ENCODE results near the gene R3HCC1L.

Gene R3HCC1L

GRCh38 chr10:98097616-98098015 is 36.8 kb upstream of the R3HCC1L start:
- no peak for ATAC-seq
- TF ChIP-seq SNAI2 (CRISPR knock-in tag; IDR thresholded peaks at IDR 0.05) (no peak), GLIS3 (CRISPR knock-in tag; IDR thresholded peaks at IDR 0.05) (no peak), RARB (CRISPR knock-in tag; IDR thresholded peaks at IDR 0.05) (no peak), BACH2 (CRISPR knock-in tag; IDR thresholded peaks at IDR 0.05; ENCODE audit: borderline replicate concordance) (no peak), ARNTL (CRISPR knock-in tag; IDR thresholded peaks at IDR 0.05; ENCODE audit: borderline replicate concordance, low read depth) (no peak), ZNF70 (CRISPR knock-in tag; IDR thresholded peaks at IDR 0.05) (no peak), OSR1 (CRISPR knock-in tag; IDR thresholded peaks at IDR 0.05) (no peak), CSDC2 (CRISPR knock-in tag; IDR thresholded peaks at IDR 0.05) (no peak), CSRNP3 (CRISPR knock-in tag; IDR thresholded peaks at IDR 0.05) (no peak), ZFP3 (CRISPR knock-in tag; IDR thresholded peaks at IDR 0.05) (no peak), TSHZ2 (CRISPR knock-in tag; IDR thresholded peaks at IDR 0.05) (no peak), ISL1 (CRISPR knock-in tag; IDR thresholded peaks at IDR 0.05) (no peak), ESRRG (CRISPR knock-in tag; IDR thresholded peaks at IDR 0.05) (no peak), POU6F1 (CRISPR knock-in tag; IDR thresholded peaks at IDR 0.05; ENCODE audit: borderline replicate concordance, low read depth) (no peak)
- TF ChIP-seq, protein P1, sequence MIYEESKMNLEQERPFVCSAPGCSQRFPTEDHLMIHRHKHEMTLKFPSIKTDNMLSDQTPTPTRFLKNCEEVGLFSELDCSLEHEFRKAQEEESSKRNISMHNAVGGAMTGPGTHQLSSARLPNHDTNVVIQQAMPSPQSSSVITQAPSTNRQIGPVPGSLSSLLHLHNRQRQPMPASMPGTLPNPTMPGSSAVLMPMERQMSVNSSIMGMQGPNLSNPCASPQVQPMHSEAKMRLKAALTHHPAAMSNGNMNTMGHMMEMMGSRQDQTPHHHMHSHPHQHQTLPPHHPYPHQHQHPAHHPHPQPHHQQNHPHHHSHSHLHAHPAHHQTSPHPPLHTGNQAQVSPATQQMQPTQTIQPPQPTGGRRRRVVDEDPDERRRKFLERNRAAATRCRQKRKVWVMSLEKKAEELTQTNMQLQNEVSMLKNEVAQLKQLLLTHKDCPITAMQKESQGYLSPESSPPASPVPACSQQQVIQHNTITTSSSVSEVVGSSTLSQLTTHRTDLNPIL (CRISPR knock-in tag; IDR thresholded peaks at IDR 0.05; ENCODE audit: low read depth) = no peak
- TF ChIP-seq, protein P2, sequence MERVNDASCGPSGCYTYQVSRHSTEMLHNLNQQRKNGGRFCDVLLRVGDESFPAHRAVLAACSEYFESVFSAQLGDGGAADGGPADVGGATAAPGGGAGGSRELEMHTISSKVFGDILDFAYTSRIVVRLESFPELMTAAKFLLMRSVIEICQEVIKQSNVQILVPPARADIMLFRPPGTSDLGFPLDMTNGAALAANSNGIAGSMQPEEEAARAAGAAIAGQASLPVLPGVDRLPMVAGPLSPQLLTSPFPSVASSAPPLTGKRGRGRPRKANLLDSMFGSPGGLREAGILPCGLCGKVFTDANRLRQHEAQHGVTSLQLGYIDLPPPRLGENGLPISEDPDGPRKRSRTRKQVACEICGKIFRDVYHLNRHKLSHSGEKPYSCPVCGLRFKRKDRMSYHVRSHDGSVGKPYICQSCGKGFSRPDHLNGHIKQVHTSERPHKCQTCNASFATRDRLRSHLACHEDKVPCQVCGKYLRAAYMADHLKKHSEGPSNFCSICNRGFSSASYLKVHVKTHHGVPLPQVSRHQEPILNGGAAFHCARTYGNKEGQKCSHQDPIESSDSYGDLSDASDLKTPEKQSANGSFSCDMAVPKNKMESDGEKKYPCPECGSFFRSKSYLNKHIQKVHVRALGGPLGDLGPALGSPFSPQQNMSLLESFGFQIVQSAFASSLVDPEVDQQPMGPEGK (CRISPR knock-in tag; IDR thresholded peaks at IDR 0.05; ENCODE audit: borderline replicate concordance) = no peak

DNA sequence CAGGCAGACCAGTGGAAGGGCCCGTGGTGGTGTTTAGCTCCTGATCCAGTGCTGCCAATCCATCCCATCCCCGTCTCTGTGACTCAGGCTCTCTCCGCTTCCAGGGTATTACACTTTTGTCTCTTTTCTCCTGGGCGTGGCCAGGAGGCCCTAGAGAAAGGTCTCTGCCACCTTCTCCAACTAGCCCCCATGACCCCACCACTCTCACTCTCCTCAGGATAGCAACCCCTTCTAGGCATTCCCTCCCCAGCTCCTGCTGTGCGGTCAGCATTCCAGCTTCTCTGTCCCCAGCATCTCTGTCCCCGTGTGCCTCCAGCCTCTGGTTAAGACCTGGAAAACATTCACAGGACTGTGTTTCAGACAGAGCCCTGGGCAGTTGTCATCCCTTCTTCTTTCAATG is 36.2 kb upstream of the R3HCC1L start:
- TF ChIP-seq CSRNP3 (CRISPR knock-in tag; IDR thresholded peaks at IDR 0.05) = no peak
- TF ChIP-seq ZNF70 (CRISPR knock-in tag; IDR thresholded peaks at IDR 0.05) = no peak
- TF ChIP-seq TSHZ2 (CRISPR knock-in tag; IDR thresholded peaks at IDR 0.05) = no peak
- TF ChIP-seq, protein P2 (CRISPR knock-in tag; IDR thresholded peaks at IDR 0.05; ENCODE audit: borderline replicate concordance) = no peak
- no peak for TF ChIP-seq POU6F1 (CRISPR knock-in tag; IDR thresholded peaks at IDR 0.05; ENCODE audit: borderline replicate concordance, low read depth)
- no peak for TF ChIP-seq ZFP30 (CRISPR knock-in tag; IDR thresholded peaks at IDR 0.05)
- no peak for ATAC-seq
